Erythroblast (primary cell): Measurements from ENCODE around the gene ABLIM2.

Experiments used
- GATA1 ChIP-seq: IDR thresholded peaks from 2 replicates; pipeline ENCODE4 v1.6.1; 2011; ENCODE audit warnings: low read depth, mild to moderate bottlenecking, control low read depth, low read length, moderate library complexity
- POLR2A ChIP-seq: IDR thresholded peaks from 2 replicates; pipeline ENCODE4 v1.6.1; 2011; ENCODE audit warnings: mild to moderate bottlenecking, low read length

GRCh38 chr4:8188085-8188484 lies 29.5 kb upstream of the ABLIM2 start:
- no peak for TF ChIP-seq POLR2A
- TF ChIP-seq GATA1 = no peak
